ENCODE data around the gene CADPS. TPM values are rescaled to one million over a fixed set of nuclear protein-coding genes. Genes with fewer than 3 reads are reported as not detected.
A peak's percentile ranks its signal among the peaks of the same experiment; 100 is the strongest.

The CADPS gene
- total RNA-seq, 1 experiment from 2014 or later, result 7.0 TPM

DNA sequence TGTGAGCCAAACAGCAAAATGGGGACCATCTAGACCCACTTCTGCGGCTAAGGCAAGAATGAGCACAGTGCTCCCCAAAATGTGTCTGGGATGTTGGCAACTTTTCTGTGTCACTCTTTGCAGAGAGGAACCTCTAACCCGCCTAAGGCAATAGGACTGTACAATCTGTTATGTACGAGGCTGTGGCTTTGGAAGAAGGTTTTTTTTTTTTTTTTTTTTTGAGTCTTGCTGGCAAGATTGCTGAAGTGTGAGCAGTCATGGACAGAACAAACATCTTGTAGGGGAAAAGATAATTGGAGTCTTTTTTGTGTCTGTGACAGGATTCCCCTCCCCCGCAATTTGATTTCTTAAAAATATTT, 509.1 kb downstream of the CADPS start (continued):
- TF ChIP-seq ELF4 (CRISPR knock-in tag; IDR thresholded peaks at IDR 0.05; ENCODE audit: low read depth) (no peak), ZNF232 (CRISPR knock-in tag; IDR thresholded peaks at IDR 0.05) (no peak)

GRCh38 chr3:62365391-62366125, 509.7 kb downstream of the CADPS start:
- H3K27ac Mint-ChIP-seq, result no peak overlapping the region
- TF ChIP-seq, protein P1, sequence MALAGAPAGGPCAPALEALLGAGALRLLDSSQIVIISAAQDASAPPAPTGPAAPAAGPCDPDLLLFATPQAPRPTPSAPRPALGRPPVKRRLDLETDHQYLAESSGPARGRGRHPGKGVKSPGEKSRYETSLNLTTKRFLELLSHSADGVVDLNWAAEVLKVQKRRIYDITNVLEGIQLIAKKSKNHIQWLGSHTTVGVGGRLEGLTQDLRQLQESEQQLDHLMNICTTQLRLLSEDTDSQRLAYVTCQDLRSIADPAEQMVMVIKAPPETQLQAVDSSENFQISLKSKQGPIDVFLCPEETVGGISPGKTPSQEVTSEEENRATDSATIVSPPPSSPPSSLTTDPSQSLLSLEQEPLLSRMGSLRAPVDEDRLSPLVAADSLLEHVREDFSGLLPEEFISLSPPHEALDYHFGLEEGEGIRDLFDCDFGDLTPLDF (CRISPR knock-in tag; IDR thresholded peaks at IDR 0.05), result no peak
- TF ChIP-seq NFYB (CRISPR knock-in tag; conservative IDR thresholded peaks at IDR 0.05; ENCODE audit: low read depth) (no peak), FOXP4 (CRISPR knock-in tag; IDR thresholded peaks at IDR 0.05) (0 out of 2 replicates have a peak, but pooled peaks have one; percentile 35)
- TF ChIP-seq, protein P2, sequence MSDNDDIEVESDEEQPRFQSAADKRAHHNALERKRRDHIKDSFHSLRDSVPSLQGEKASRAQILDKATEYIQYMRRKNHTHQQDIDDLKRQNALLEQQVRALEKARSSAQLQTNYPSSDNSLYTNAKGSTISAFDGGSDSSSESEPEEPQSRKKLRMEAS (CRISPR knock-in tag; IDR thresholded peaks at IDR 0.05), result no peak
- H3K27me3 Mint-ChIP-seq (ENCODE audit: low read depth), result peaks cover 82% of the 10 kb centered on the region
- ATAC-seq (no peak), DNase-seq (ENCODE audit: low spot score) (no peak)
- peaks cover 57% of the 10 kb centered on the region for H3K4me1 Mint-ChIP-seq
- H3K9me3 Mint-ChIP-seq, result peaks cover 6% of the 10 kb centered on the region
- peak overlapping the region; percentile 62 for H3K4me3 Mint-ChIP-seq
- ChIA-PET CTCF (interaction anchor here (0.6 to 1.6 kb wide), 3 partner anchors 10 to 190 kb away, joined by 3 read pairs; no protein-coding TSS in a partner anchor), POLR2A (no interaction called here)
- no peaks in the 10 kb centered on the region for H3K36me3 Mint-ChIP-seq

DNA sequence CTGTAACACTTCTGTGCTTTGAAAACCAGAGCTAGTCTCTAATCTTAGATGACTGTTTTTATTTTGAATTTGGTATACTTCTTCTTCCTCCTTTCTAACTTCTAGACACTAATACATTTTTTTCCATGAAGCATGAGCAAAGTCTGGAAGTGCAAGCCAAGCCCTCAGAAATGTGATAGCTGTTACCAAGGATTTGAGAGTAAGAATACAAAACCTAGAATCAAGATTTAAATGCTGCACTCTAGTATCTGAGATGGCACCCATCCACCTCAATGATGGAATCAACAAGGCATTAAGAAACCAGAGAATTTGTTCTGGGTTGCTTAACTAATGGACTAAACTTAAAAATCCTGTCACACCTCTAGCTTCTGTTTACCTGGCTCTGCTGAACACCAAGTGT, 511.0 kb downstream of the CADPS start:
- TF ChIP-seq NR1H2 (CRISPR knock-in tag; IDR thresholded peaks at IDR 0.05) (no peak), TP53 (CRISPR knock-in tag; IDR thresholded peaks at IDR 0.05) (no peak), TCF7 (CRISPR knock-in tag; IDR thresholded peaks at IDR 0.05; ENCODE audit: low read depth) (no peak), SP1 (CRISPR knock-in tag; conservative IDR thresholded peaks at IDR 0.05) (no peak), ESRRA (CRISPR knock-in tag; IDR thresholded peaks at IDR 0.05; ENCODE audit: borderline replicate concordance) (no peak), ZNF423 (CRISPR knock-in tag; IDR thresholded peaks at IDR 0.05) (no peak), KAT7 (CRISPR knock-in tag; IDR thresholded peaks at IDR 0.05; ENCODE audit: borderline replicate concordance) (no peak), CBFB (CRISPR knock-in tag; IDR thresholded peaks at IDR 0.05; ENCODE audit: low read depth) (no peak), ZNF232 (CRISPR knock-in tag; IDR thresholded peaks at IDR 0.05) (no peak), RORB (CRISPR knock-in tag; IDR thresholded peaks at IDR 0.05) (no peak), EMX1 (CRISPR knock-in tag; IDR thresholded peaks at IDR 0.05) (no peak), GRHL2 (CRISPR knock-in tag; IDR thresholded peaks at IDR 0.05; ENCODE audit: insufficient replicate concordance, severe bottlenecking) (no peak), TEAD1 (CRISPR knock-in tag; IDR thresholded peaks at IDR 0.05) (no peak), ERG (CRISPR knock-in tag; IDR thresholded peaks at IDR 0.05) (no peak), ZBTB21 (CRISPR knock-in tag; IDR thresholded peaks at IDR 0.05; ENCODE audit: borderline replicate concordance) (no peak), ZNF263 (CRISPR knock-in tag; IDR thresholded peaks at IDR 0.05; ENCODE audit: low read depth) (no peak), ZNF219 (CRISPR knock-in tag; IDR thresholded peaks at IDR 0.05; ENCODE audit: borderline replicate concordance) (no peak), MYBL2 (CRISPR knock-in tag; IDR thresholded peaks at IDR 0.05) (no peak), SMAD3 (CRISPR knock-in tag; IDR thresholded peaks at IDR 0.05; ENCODE audit: borderline replicate concordance) (no peak), TEAD4 (CRISPR knock-in tag; IDR thresholded peaks at IDR 0.05) (no peak)
- Mint-ChIP-seq H3K4me3 (no peak overlapping the region), H3K9me3 (peaks cover 6% of the 10 kb centered on the region), H3K27ac (no peak overlapping the region), H3K27me3 (ENCODE audit: low read depth) (peaks cover 68% of the 10 kb centered on the region), H3K36me3 (no peaks in the 10 kb centered on the region), H3K4me1 (peaks cover 44% of the 10 kb centered on the region)
- ChIA-PET CTCF (interaction anchor here (1.6 kb wide), 1 partner anchor 191 kb away, joined by 3 read pairs; no protein-coding TSS in a partner anchor), POLR2A (no interaction called here)
- no peak for ATAC-seq
- DNase-seq (ENCODE audit: low spot score), result no peak
